ENCODE results near the gene EEF1AKMT4.

EEF1AKMT4 gene

DNA sequence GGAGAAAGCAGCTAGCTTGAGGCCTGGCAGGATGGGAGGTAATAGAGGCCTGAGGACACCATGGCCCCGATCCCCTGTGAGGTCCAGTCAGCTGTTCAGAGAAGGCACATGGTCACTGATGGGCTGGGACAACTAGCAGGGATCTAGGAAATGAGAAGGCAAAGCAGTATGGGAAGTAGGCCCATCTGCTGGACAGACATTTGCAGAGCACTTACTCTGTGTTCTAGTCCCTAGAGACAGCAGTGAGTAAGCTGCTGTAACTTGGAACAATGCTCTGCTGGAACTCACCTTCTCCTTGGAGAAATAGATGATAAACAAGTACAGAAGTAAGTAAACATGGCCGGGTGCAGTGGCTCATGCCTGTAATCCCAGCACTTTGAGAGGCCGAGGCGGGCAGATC, 33.5 kb downstream of the EEF1AKMT4 start:
- H3K36me3 ChIP-seq (ENCODE audit: insufficient read depth, low read length) = no peaks in the 10 kb centered on the region
- peaks cover 27% of the 10 kb centered on the region for H3K27me3 ChIP-seq (ENCODE audit: insufficient read depth, low read length)
- no peak overlapping the region for H3K4me3 ChIP-seq (ENCODE audit: low read length)
- H2AFZ ChIP-seq (ENCODE audit: low read depth, low read length) = no peak overlapping the region
- no peaks in the 10 kb centered on the region for H3K9me3 ChIP-seq (ENCODE audit: low read length)
- peaks cover 2% of the 10 kb centered on the region for H3K4me1 ChIP-seq (ENCODE audit: insufficient read depth, low read length)

DNA sequence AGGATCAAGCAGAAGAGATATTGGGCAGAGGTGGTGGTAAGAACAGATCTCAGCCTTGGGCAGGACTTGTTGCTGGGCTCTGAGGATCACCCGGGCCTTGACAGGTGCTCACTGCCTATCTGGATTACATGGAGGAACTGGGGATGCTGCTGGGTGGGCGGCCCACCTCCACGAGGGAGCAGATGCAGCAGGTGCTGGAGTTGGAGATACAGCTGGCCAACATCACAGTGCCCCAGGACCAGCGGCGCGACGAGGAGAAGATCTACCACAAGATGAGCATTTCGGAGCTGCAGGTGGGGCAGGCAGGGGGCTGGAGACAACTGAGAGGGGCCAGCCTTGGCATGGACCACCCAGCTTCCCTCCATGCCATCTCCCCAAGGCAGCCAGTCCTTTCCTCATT, 34.2 kb downstream of the EEF1AKMT4 start:
- H3K9me3 ChIP-seq (ENCODE audit: low read length) = no peaks in the 10 kb centered on the region
- H3K27me3 ChIP-seq (ENCODE audit: insufficient read depth, low read length) = peaks cover 20% of the 10 kb centered on the region
- H3K36me3 ChIP-seq (ENCODE audit: insufficient read depth, low read length) = no peaks in the 10 kb centered on the region
- peaks cover 2% of the 10 kb centered on the region for H3K4me1 ChIP-seq (ENCODE audit: insufficient read depth, low read length)
- no peak overlapping the region for H3K4me3 ChIP-seq (ENCODE audit: low read length)
- no peak overlapping the region for H2AFZ ChIP-seq (ENCODE audit: low read depth, low read length)

DNA sequence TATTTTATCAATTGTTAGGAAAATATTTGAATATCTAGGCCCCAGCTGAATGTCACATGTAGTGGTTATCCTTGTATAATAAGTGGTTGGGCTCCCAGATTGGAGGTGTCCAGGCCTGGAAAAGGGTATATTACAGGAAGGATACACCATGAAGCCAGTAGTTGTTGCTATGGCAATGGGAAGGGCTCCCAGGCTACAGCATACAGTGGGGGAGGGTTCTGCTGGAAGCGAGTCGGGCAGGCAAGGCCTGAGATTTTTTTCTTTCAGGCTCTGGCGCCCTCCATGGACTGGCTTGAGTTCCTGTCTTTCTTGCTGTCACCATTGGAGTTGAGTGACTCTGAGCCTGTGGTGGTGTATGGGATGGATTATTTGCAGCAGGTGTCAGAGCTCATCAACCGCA, 35.2 kb downstream of the EEF1AKMT4 start:
- Histone ChIP-seq H3K9me3 (ENCODE audit: low read length) (no peaks in the 10 kb centered on the region), H3K4me1 (ENCODE audit: insufficient read depth, low read length) (peaks cover 2% of the 10 kb centered on the region), H3K36me3 (ENCODE audit: insufficient read depth, low read length) (no peaks in the 10 kb centered on the region), H3K4me3 (ENCODE audit: low read length) (no peak overlapping the region), H3K27me3 (ENCODE audit: insufficient read depth, low read length) (peaks cover 16% of the 10 kb centered on the region), H2AFZ (ENCODE audit: low read depth, low read length) (no peak overlapping the region)

DNA sequence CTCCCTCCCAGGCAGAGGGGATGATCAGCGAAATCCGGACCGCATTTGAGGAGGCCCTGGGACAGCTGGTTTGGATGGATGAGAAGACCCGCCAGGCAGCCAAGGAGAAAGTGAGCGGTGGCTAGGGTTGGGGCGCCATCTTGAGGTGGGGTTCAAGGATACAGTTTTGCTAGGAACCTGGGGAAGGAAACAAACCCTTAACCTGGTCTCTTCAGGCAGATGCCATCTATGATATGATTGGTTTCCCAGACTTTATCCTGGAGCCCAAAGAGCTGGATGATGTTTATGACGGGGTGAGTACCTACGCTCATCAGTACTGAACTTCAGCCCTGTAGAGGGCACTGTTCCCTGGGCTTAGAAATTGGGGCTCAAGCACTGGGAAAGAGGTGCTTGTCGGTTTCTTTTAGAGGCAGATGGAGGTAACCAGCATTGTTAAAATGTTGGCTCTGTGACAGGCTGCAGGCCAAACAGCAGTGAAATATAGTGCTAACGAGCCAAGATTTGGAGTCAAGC, 40.0 kb downstream of the EEF1AKMT4 start:
- Histone ChIP-seq H3K4me1 (ENCODE audit: insufficient read depth, low read length) (peaks cover 2% of the 10 kb centered on the region), H3K27me3 (ENCODE audit: insufficient read depth, low read length) (peaks cover 28% of the 10 kb centered on the region), H3K9me3 (ENCODE audit: low read length) (no peaks in the 10 kb centered on the region), H2AFZ (ENCODE audit: low read depth, low read length) (no peak overlapping the region), H3K4me3 (ENCODE audit: low read length) (no peak overlapping the region), H3K36me3 (ENCODE audit: insufficient read depth, low read length) (no peaks in the 10 kb centered on the region)

- H3K9me3 ChIP-seq (ENCODE audit: low read length) = no peaks in the 10 kb centered on the region
- H2AFZ ChIP-seq (ENCODE audit: low read depth, low read length) = no peak overlapping the region
- H3K36me3 ChIP-seq (ENCODE audit: insufficient read depth, low read length) = no peaks in the 10 kb centered on the region
- H3K4me3 ChIP-seq (ENCODE audit: low read length) = no peak overlapping the region
- no peaks in the 10 kb centered on the region for H3K4me1 ChIP-seq (ENCODE audit: insufficient read depth, low read length)
- H3K27me3 ChIP-seq (ENCODE audit: insufficient read depth, low read length) = peaks cover 34% of the 10 kb centered on the region
These were observed 40.9 kb downstream of the EEF1AKMT4 start for GRCh38 chr3:184290331-184290730.

GRCh38 chr3:184291044-184291737, 41.7 kb downstream of the EEF1AKMT4 start:
- Histone ChIP-seq H3K36me3 (ENCODE audit: insufficient read depth, low read length) (no peaks in the 10 kb centered on the region), H3K9me3 (ENCODE audit: low read length) (no peaks in the 10 kb centered on the region), H2AFZ (ENCODE audit: low read depth, low read length) (no peak overlapping the region), H3K4me3 (ENCODE audit: low read length) (no peak overlapping the region), H3K4me1 (ENCODE audit: insufficient read depth, low read length) (no peaks in the 10 kb centered on the region), H3K27me3 (ENCODE audit: insufficient read depth, low read length) (peaks cover 34% of the 10 kb centered on the region)

DNA sequence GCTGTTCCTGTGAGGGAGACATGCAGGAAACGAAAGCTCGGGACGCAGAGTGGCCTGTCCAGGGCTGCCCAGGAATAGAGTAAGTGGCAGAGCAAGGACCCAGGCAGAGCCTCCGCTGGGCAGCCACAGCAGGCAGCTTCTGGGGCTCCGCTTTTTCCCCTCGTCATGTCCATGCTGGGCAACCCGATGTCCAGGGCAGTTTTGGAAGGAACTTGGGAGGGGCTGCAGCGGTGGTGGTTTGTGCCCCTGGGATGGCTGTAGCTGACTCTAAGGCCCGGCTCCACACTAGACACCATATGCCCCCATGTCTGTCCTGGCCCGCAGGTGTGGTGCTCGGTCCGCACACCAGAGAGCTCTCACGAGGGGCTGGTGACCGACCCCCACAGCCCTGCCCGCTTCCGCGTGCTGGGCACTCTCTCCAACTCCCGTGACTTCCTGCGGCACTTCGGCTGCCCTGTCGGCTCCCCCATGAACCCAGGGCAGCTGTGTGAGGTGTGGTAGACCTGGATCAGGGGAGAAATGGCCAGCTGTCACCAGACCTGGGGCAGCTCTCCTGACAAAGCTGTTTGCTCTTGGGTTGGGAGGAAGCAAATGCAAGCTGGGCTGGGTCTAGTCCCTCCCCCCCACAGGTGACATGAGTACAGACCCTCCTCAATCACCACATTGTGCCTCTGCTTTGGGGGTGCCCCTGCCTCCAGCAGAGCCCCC, 42.4 kb downstream of the EEF1AKMT4 start:
- Histone ChIP-seq H3K9me3 (ENCODE audit: low read length) (no peaks in the 10 kb centered on the region), H3K36me3 (ENCODE audit: insufficient read depth, low read length) (no peaks in the 10 kb centered on the region), H3K4me3 (ENCODE audit: low read length) (no peak overlapping the region), H2AFZ (ENCODE audit: low read depth, low read length) (no peak overlapping the region), H3K4me1 (ENCODE audit: insufficient read depth, low read length) (no peaks in the 10 kb centered on the region), H3K27me3 (ENCODE audit: insufficient read depth, low read length) (peaks cover 34% of the 10 kb centered on the region)

GRCh38 chr3:184295771-184296170, 46.3 kb downstream of the EEF1AKMT4 start:
- Histone ChIP-seq H3K36me3 (ENCODE audit: insufficient read depth, low read length) (peaks cover 7% of the 10 kb centered on the region), H3K9me3 (ENCODE audit: low read length) (no peaks in the 10 kb centered on the region), H3K4me3 (ENCODE audit: low read length) (no peak overlapping the region), H3K4me1 (ENCODE audit: insufficient read depth, low read length) (peaks cover 12% of the 10 kb centered on the region), H3K27me3 (ENCODE audit: insufficient read depth, low read length) (peaks cover 30% of the 10 kb centered on the region), H2AFZ (ENCODE audit: low read depth, low read length) (no peak overlapping the region)

- Histone ChIP-seq H3K4me3 (ENCODE audit: low read length) (no peak overlapping the region), H3K9me3 (ENCODE audit: low read length) (no peaks in the 10 kb centered on the region), H3K4me1 (ENCODE audit: insufficient read depth, low read length) (peaks cover 12% of the 10 kb centered on the region), H3K36me3 (ENCODE audit: insufficient read depth, low read length) (peaks cover 13% of the 10 kb centered on the region), H3K27me3 (ENCODE audit: insufficient read depth, low read length) (peaks cover 25% of the 10 kb centered on the region), H2AFZ (ENCODE audit: low read depth, low read length) (no peak overlapping the region)
These were observed 47.1 kb downstream of the EEF1AKMT4 start for GRCh38 chr3:184296616-184297015.

- H3K4me3 ChIP-seq (ENCODE audit: low read length) = peak within 1 kb of the TSS; percentile 93
- peak within 1 kb of the TSS; percentile 99 for H2AFZ ChIP-seq (ENCODE audit: low read depth, low read length)
- H3K27me3 ChIP-seq (ENCODE audit: insufficient read depth, low read length) = peaks cover 7% of the 10 kb centered on the region
- peaks cover 36% of the 10 kb centered on the region for H3K36me3 ChIP-seq (ENCODE audit: insufficient read depth, low read length)
- H3K4me1 ChIP-seq (ENCODE audit: insufficient read depth, low read length) = peaks cover 12% of the 10 kb centered on the region
- no peaks in the 10 kb centered on the region for H3K9me3 ChIP-seq (ENCODE audit: low read length)
These were observed 49.5 kb downstream of the EEF1AKMT4 start, which contains the start of gene PSMD2 for GRCh38 chr3:184298759-184299487. PSMD2 (plus strand) TSS chr3:184299241; CDS start chr3:184299267, 26 bp downstream.

DNA sequence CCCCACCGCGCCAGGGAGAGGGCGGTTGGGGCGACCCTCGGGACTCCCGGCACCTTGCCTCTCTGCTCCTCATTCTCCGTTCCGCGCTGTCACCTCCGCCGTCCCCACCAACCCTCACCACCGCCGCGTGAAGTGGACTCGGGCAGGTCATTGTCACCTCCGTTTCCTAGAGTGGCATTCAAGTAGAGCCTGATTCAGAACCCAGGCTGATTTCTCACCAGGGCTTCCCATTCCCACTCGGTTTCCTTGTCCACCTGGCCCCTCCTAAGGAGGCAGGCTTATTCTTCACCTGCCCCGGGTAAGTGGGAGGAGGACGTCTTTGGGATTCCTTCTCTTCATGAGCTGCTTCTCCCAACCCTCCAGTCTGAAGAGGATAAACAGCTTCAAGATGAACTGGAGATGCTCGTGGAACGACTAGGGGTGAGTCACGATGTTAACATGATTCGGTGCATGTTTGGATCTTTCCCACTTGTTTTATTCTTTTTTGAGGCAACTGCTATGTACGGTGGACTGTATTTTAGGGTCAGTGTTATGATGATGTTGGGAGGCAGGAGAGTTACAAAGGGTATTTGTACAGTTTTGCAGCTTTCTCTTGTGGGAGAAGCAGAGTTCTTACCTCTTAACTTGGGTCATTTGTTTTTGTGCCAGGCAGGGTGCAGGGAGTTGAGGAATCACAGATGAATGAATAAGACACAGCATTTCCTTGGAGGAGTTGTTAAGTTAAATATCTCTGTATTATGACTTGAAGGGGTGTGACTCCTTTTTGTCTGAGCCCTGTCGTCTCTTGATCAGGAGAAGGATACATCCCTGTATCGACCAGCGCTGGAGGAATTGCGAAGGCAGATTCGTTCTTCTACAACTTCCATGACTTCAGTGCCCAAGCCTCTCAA, 50.3 kb downstream of the EEF1AKMT4 start:
- Histone ChIP-seq H3K36me3 (ENCODE audit: insufficient read depth, low read length) (peaks cover 44% of the 10 kb centered on the region), H3K4me1 (ENCODE audit: insufficient read depth, low read length) (peaks cover 12% of the 10 kb centered on the region), H3K27me3 (ENCODE audit: insufficient read depth, low read length) (peaks cover 4% of the 10 kb centered on the region), H3K9me3 (ENCODE audit: low read length) (no peaks in the 10 kb centered on the region), H3K4me3 (ENCODE audit: low read length) (peak overlapping the region; percentile 76), H2AFZ (ENCODE audit: low read depth, low read length) (peak overlapping the region; percentile 50)

GRCh38 chr3:184300378-184300720, 50.9 kb downstream of the EEF1AKMT4 start:
- H3K9me3 ChIP-seq (ENCODE audit: low read length) = no peaks in the 10 kb centered on the region
- peak overlapping the region; percentile 76 for H3K4me3 ChIP-seq (ENCODE audit: low read length)
- H2AFZ ChIP-seq (ENCODE audit: low read depth, low read length) = no peak overlapping the region
- H3K36me3 ChIP-seq (ENCODE audit: insufficient read depth, low read length) = peaks cover 49% of the 10 kb centered on the region
- peaks cover 12% of the 10 kb centered on the region for H3K4me1 ChIP-seq (ENCODE audit: insufficient read depth, low read length)
- no peaks in the 10 kb centered on the region for H3K27me3 ChIP-seq (ENCODE audit: insufficient read depth, low read length)
